Measurements from ENCODE around the gene ATRNL1. TPM values are rescaled to one million over a fixed set of nuclear protein-coding genes. Genes with fewer than 3 reads are reported as not detected.

The ATRNL1 gene
- total RNA-seq, 2 experiments from 2014 or later: not detected

- Histone ChIP-seq H3K36me3 (ENCODE audit: insufficient read depth, low read length) (no peaks in the 10 kb centered on the region), H3K4me1 (ENCODE audit: insufficient read depth, low read length, poor library complexity, severe bottlenecking) (no peaks in the 10 kb centered on the region), H3K79me2 (ENCODE audit: insufficient read depth, low read depth, low read length) (no peaks in the 10 kb centered on the region), H3K4me2 (ENCODE audit: low read length) (no peak overlapping the region), H3K9me2 (ENCODE audit: insufficient read depth, low read length) (no peaks in the 10 kb centered on the region), H4K20me1 (ENCODE audit: insufficient read depth, low read length) (no peaks in the 10 kb centered on the region), H3K4me3 (ENCODE audit: low read depth, low read length, poor library complexity, severe bottlenecking) (no peak overlapping the region), H2AFZ (ENCODE audit: low read length) (no peak overlapping the region), H3K27ac (ENCODE audit: low read depth, low read length, poor library complexity, severe bottlenecking) (no peak overlapping the region), H3K9me3 (ENCODE audit: low read length) (no peaks in the 10 kb centered on the region)
- ChIA-PET CTCF (ENCODE audit: unreplicated experiment) (no interaction called here), POLR2A (no interaction called here)
- intact Hi-C loops (cut with micrococcal nuclease; ENCODE audit: unreplicated experiment): no loop called here
- BruUV-seq (replicated peaks): no TSS peak
- no peak for DNase-seq (ENCODE audit: low spot score)
- no peak for TF ChIP-seq EZH2phosphoT487 (IDR thresholded peaks at IDR 0.05; ENCODE audit: borderline replicate concordance, low read depth, low read length)
- no peak for TF ChIP-seq CTCF (conservative IDR thresholded peaks at IDR 0.05; ENCODE audit: low read length)
Measured at GRCh38 chr10:115932099-115932498, 838.9 kb downstream of the ATRNL1 start.

GRCh38 chr10:115933098-115933497 is 839.9 kb downstream of the ATRNL1 start:
- H3K4me2 ChIP-seq (ENCODE audit: low read length): no peak overlapping the region
- no peak overlapping the region for H3K27ac ChIP-seq (ENCODE audit: low read depth, low read length, poor library complexity, severe bottlenecking)
- no peak for DNase-seq (ENCODE audit: low spot score)
- H3K79me2 ChIP-seq (ENCODE audit: insufficient read depth, low read depth, low read length): no peaks in the 10 kb centered on the region
- POLR2A ChIA-PET: no interaction called here
- no peak overlapping the region for H3K4me3 ChIP-seq (ENCODE audit: low read depth, low read length, poor library complexity, severe bottlenecking)
- no TSS peak for BruUV-seq (replicated peaks)
- TF ChIP-seq EZH2phosphoT487 (IDR thresholded peaks at IDR 0.05; ENCODE audit: borderline replicate concordance, low read depth, low read length) (no peak), CTCF (conservative IDR thresholded peaks at IDR 0.05; ENCODE audit: low read length) (no peak)
- no peaks in the 10 kb centered on the region for H3K9me3 ChIP-seq (ENCODE audit: low read length)
- no peaks in the 10 kb centered on the region for H3K36me3 ChIP-seq (ENCODE audit: insufficient read depth, low read length)
- H2AFZ ChIP-seq (ENCODE audit: low read length): no peak overlapping the region
- no peaks in the 10 kb centered on the region for H4K20me1 ChIP-seq (ENCODE audit: insufficient read depth, low read length)
- no peaks in the 10 kb centered on the region for H3K4me1 ChIP-seq (ENCODE audit: insufficient read depth, low read length, poor library complexity, severe bottlenecking)
- intact Hi-C loops (cut with micrococcal nuclease; ENCODE audit: unreplicated experiment): no loop called here
- CTCF ChIA-PET (ENCODE audit: unreplicated experiment): no interaction called here
- H3K9me2 ChIP-seq (ENCODE audit: insufficient read depth, low read length): no peaks in the 10 kb centered on the region

- no peaks in the 10 kb centered on the region for H3K9me3 ChIP-seq (ENCODE audit: low read length)
- H3K9me2 ChIP-seq (ENCODE audit: insufficient read depth, low read length): no peaks in the 10 kb centered on the region
- intact Hi-C loops (cut with micrococcal nuclease; ENCODE audit: unreplicated experiment): no loop called here
- H3K4me2 ChIP-seq (ENCODE audit: low read length): no peak overlapping the region
- H3K4me3 ChIP-seq (ENCODE audit: low read depth, low read length, poor library complexity, severe bottlenecking): no peak overlapping the region
- CTCF ChIA-PET (ENCODE audit: unreplicated experiment): no interaction called here
- TF ChIP-seq EZH2phosphoT487 (IDR thresholded peaks at IDR 0.05; ENCODE audit: borderline replicate concordance, low read depth, low read length) (no peak), CTCF (conservative IDR thresholded peaks at IDR 0.05; ENCODE audit: low read length) (no peak)
- BruUV-seq (replicated peaks): no TSS peak
- DNase-seq (ENCODE audit: low spot score): no peak
- POLR2A ChIA-PET: no interaction called here
- H2AFZ ChIP-seq (ENCODE audit: low read length): no peak overlapping the region
- H3K27ac ChIP-seq (ENCODE audit: low read depth, low read length, poor library complexity, severe bottlenecking): no peak overlapping the region
- no peaks in the 10 kb centered on the region for H3K36me3 ChIP-seq (ENCODE audit: insufficient read depth, low read length)
- H3K4me1 ChIP-seq (ENCODE audit: insufficient read depth, low read length, poor library complexity, severe bottlenecking): no peaks in the 10 kb centered on the region
- no peaks in the 10 kb centered on the region for H3K79me2 ChIP-seq (ENCODE audit: insufficient read depth, low read depth, low read length)
- no peaks in the 10 kb centered on the region for H4K20me1 ChIP-seq (ENCODE audit: insufficient read depth, low read length)
Measured at GRCh38 chr10:115935731-115936130, 842.6 kb downstream of the ATRNL1 start.
